ENCODE data around the gene EEF1AKMT3. TPM values are rescaled to one million over a fixed set of nuclear protein-coding genes. Genes with fewer than 3 reads are reported as not detected.
A peak's percentile ranks its signal among the peaks of the same experiment; 100 is the strongest.

EEF1AKMT3 gene
- total and polyA plus RNA-seq, 9 of the 15 experiments (the other 6 are each of a cell fraction or from before 2014, with no cell fraction given) = 4.1 to 17.2 (median 7.9) TPM

- peak; percentile 77; the same call in 1 of the 2 replicates for TF ChIP-seq AFF4 (CRISPR knock-in tag; IDR thresholded peaks at IDR 0.05)
- no peak for TF ChIP-seq ZHX1 (conservative IDR thresholded peaks at IDR 0.05; ENCODE audit: low read length)
- peak; percentile 75 for TF ChIP-seq GABPA (tag; conservative IDR thresholded peaks at IDR 0.05; ENCODE audit: low read depth)
- TF ChIP-seq ZNF644 (tag; IDR thresholded peaks at IDR 0.05; ENCODE audit: low read depth) = no peak
- 0 out of 2 replicates have a peak, but pooled peaks have one; percentile 20 for TF ChIP-seq USF1 (CRISPR knock-in tag; IDR thresholded peaks at IDR 0.05)
- TF ChIP-seq FOSL1 (tag; conservative IDR thresholded peaks at IDR 0.05) = peak; percentile 61
- peak in 1 of 2 experiments; percentile 60; a peak in 2 of 4 replicates for TF ChIP-seq SRF (CRISPR knock-in tag; IDR thresholded peaks at IDR 0.05)
- TF ChIP-seq TAL1 (IDR thresholded peaks at IDR 0.05) = no peak
- no peak for TF ChIP-seq ZNF586 (CRISPR knock-in tag; conservative IDR thresholded peaks at IDR 0.05)
- peak; percentile 85 for TF ChIP-seq SP1 (CRISPR knock-in tag; IDR thresholded peaks at IDR 0.05)
- TF ChIP-seq CREB3L1 (IDR thresholded peaks at IDR 0.05; ENCODE audit: borderline replicate concordance, low read depth) = peak; percentile 67; the same call in 1 of the 2 replicates
- TF ChIP-seq ZNF174 (CRISPR knock-in tag; IDR thresholded peaks at IDR 0.05) = no peak
- TF ChIP-seq TRIM24 (IDR thresholded peaks at IDR 0.05) = peak in 1 of 2 experiments; percentile 79; a peak in 2 of 4 replicates
- TF ChIP-seq HDAC3 (IDR thresholded peaks at IDR 0.05; ENCODE audit: borderline replicate concordance, partially characterized antibody) = no peak
- peak; percentile 74 for TF ChIP-seq SMAD1 (IDR thresholded peaks at IDR 0.05; ENCODE audit: low read depth, low read length, partially characterized antibody)
- no peak for TF ChIP-seq MCM5 (IDR thresholded peaks at IDR 0.05; ENCODE audit: low read depth)
These were observed 10.4 kb downstream of the EEF1AKMT3 start, which contains the start of gene TSFM (continued) for GRCh38 chr12:57782608-57783465.

Measured in K562 (cell line).